HG02798 (cell line): ENCODE results near the gene GSE1.
A peak's percentile ranks its signal among the peaks of the same experiment; 100 is the strongest.

ENCODE experiments used
- ATAC-seq: cut with Tn5 transposase; IDR thresholded peaks from one replicate; pipeline ENCODE4 v1.9.1; 2021; ENCODE audit warnings: mild to moderate bottlenecking; ENCODE audit not compliant: unreplicated experiment, poor library complexity

The GSE1 gene

DNA sequence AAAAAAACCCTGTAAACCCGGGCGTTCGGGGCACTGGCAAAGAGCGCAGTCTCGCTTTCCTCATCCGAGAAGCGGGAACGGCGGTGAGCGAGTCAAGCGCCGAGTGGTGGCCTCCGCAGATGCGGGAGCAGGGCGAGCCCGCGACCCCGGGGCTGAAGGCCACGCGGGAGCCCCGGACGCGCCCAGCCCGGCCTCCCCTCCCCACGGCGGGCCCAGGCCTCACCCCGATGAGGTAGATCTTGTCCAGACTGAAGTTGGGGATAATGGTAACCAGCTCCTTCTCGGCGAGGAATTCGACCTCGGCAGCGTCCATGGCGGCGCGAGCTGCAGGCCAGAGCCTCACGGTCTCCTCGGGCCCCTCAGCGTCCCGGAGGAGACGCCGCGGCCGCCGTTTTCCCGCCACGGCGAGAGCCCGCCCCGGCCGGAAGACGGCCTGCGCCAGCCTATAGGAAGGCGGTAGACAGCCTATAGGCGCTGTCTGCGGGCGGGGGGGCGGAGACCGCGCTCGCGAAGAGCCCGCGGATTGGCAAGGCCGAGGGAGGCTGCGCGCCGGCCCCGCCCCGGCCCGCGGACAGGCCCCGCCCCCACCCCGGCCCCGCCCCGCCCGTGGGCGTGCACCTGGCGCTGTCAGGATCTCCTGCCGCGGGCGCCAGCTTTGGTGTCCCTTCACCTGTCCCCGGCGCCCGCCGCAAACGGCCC, 75.6 kb downstream of the GSE1 start, which contains the start of gene GINS2:
TSS of gene GINS2 (minus strand) at position 369 of the 699 bp plus-strand sequence. CDS start at position 313, 56 bp downstream.
- peak; percentile 99 for ATAC-seq

DNA sequence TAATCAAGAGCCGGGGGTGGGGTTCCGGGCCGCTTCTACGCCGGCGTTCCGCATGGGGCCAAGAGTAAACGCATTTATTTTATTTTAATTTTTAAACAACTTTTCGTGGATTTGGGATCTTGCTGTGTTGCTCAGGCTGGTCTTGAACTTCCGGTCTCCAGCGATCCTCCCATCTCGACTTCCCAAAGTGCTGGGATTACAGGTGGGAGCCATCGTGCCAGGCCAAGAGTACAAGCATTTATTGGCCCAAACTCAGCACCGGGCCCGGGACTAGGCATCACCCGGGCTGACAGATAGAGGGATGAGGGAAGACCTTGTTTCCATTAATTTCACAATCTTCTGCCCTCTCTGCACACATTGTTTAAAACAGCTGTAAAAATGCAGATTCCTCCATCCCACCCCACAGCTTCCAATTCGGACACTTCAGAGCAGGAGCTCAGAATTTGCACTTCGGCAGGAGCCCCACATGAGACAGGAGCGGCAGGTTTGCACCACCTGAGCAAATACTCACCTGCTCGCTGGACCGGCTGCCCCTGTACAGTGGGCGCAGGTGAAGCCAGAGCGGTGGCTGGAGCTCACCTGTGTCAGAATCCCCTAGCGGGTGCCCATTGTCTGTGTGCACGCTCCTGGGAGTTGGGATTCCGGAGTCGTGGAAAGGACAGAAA, 76.3 kb downstream of the GSE1 start:
- no peak for ATAC-seq

- no peak for ATAC-seq
These were observed 76.8 kb downstream of the GSE1 start for GRCh38 chr16:85689950-85690320.

DNA sequence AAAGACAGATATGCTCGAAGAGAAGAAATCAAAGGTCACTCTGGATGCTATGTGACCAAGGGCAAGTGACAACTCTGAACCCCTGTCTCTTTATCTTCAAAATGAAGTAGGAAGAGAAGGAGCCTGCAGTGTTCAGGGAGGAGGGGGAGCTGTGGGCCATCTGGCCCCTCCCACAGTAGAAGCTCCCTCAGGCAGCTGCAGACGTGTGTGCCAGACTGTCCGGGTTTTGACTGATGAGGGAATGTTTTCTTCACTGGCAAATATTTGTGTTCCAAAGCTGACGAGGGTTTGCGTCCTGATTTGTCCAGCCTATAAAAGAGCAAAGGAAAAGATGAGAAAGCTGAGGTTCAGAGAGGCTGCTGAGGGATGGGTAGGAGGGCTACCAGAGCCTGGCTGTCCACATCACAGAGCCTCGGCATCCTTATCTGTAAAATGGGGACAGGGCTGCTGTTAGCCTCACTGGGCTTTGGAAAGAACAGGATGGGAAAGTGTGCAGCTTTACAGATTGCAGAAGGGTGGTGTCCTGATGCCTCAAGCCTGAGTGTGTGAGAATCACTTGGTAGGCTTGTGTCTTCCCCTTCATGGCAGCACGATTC, 77.4 kb downstream of the GSE1 start:
- ATAC-seq: no peak

GRCh38 chr16:85695196-85696128, 82.3 kb downstream of the GSE1 start:
- ATAC-seq: no peak

DNA sequence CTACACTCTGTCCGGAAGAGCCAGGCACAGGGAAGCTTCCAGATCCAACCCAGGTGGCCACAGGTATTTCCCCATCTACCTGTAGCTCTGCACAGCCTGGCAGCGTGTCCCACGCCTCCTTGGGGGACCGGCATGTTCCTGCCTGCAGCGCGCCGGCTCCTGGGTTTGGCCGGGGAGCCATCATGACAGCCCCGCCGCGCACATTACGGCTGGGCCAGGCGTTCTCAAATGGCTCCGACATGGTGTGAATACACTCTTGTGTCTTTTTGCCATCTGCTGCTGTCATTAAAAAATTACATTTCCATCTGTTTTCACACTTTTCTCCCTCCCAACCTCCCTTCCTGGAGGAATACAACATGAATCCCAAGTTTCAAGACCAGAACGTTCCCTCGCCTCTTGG, 83.7 kb downstream of the GSE1 start:
- no peak for ATAC-seq

DNA sequence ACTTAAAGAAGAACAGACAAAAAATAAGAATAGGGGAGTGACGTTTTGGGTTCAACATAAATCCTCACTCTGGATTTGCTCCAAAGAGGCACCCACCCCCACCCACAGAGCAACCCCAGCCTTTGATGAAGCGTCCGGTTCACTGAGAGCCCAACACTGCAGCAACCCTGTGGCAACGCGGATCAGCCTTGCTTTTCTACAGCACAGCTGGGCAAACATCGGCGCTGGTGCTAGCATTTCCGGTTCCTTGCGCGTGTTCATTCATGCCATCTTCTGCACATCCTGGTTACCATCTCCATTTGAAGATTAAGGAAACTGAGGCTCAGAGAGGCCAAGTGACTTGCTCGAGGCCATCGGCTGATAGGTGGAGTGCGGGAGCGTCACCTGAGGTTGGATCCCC, 84.3 kb downstream of the GSE1 start:
- ATAC-seq: no peak

DNA sequence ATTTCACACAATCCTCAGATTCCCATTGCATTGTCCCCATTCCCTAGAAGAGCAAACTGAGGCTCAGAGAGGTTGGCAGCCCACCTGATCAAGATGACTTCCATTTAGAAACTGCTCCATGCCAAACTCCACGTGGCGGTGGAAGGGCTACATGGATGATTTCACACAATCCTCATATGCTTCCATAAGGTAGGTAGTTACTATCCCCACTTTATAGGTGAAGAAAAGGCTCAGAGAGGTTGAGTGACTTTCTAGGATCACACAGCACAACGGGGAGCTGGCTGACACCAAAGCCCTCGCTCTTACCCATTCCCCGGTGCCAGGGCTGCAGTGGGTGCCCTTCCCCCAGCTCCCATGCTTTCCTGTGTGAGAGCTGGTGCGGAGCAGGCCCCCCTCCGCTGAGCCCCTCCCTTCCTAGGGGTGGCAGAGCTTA, 85.4 kb downstream of the GSE1 start:
- ATAC-seq: no peak

DNA sequence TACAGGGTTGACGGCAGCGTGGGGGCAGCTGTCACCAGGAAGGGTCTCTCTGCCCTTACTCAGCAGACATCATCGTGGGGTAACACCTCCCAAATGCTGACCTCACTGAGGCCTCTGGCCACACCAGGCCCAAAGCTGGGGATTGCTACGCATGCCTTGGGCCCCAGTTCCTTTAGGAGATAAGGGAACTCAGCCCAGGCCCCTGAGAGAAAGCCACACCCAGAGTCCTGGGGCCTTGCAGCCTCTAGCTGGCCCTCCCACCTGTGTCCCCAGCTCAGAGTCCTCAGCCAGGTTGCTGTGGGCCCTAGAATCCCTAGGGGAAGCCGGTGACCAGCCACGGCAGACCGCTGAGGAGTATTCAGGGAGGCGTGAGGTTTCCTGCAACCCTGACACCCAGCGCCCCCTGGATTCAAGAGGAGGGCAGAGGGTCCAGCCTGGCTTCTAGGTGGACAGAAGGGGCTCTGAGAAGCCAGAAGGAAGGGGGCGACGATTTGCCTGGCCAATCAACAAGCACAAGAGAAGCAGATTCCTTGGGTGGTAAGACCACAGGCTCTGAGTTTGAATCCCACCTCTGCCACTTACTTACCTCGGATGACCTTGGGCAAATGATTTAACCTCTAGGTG, 85.9 kb downstream of the GSE1 start:
- ATAC-seq: no peak

DNA sequence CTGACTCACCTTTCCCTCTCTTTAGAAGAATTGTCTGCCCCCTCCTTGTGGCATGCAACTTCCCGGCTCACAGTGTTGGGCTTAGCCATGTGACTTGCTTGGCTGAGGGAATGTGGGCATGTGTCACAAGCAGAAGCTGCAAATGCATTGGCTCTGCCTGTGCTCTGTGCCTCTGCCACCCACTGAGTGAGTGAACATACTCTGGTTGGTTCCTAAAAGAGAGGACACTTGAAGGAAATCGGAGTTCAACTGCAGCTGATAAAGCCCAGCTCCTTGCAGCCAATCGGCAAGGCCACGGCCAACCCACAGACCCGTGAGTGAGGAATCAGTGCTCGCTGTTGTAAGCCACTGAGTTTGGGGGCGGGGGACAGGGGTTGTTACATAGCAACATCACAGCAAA, 86.5 kb downstream of the GSE1 start:
- ATAC-seq: no peak

- no peak for ATAC-seq
These were observed 90.9 kb downstream of the GSE1 start for GRCh38 chr16:85704011-85704410.

GRCh38 chr16:85704900-85705846, 92.1 kb downstream of the GSE1 start:
- ATAC-seq: no peak

DNA sequence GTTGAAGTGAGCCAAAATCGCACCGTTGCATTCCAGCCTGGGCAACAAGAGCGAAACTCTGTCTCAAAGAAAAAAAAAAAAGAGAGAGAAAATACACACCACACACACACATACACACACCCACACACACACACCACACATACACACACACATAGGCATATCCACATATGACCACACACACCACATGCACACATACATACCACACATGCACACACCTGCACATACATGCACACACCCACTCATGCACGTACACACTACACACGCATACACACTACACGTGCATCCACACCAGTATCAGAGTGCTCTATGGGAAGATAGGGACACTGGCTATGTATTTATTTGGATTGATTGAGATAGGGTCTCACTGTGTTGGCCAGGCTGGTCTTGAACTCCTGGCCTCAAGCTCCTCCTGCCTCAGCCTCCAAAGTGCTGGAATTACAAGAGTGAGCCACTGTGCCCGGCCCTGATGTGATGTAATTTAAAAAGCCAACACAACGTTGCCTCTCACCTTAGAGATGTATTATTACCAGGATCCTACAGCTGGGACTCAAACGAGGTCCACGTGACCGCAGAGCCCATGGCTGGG, 93.4 kb downstream of the GSE1 start:
- ATAC-seq: no peak

GRCh38 chr16:85707528-85708095, 94.5 kb downstream of the GSE1 start:
- ATAC-seq: no peak

DNA sequence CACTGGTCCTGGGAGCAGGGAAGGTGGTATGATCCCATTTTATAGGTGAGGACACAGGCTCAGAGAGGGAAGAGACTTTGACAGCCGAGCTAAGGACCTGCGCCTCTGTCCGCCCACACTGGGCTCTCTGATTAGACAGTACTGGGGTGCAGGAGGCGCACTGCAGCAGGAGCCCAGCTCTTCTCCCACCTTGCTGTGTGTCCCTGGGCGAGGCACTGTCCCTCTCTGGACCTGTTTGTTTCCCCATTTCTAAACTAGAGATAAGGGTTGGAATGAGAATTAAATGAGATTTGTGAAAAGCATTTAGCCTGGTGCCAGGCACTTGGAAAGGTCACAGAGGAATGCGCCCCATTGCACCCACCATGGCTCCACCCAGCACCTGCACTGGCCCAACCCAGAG, 95.2 kb downstream of the GSE1 start:
- ATAC-seq: no peak

GRCh38 chr16:85709766-85710585, 96.9 kb downstream of the GSE1 start:
- no peak for ATAC-seq

- no peak for ATAC-seq
These were observed 97.6 kb downstream of the GSE1 start for GRCh38 chr16:85710732-85711131.
